ENCODE measurements around the gene HMGB2.

The HMGB2 gene

GRCh38 chr4:173334891-173335752 is 964 bp upstream of the HMGB2 start:
- DNase-seq, result peak; percentile 9 to 78 (median 12)

- DNase-seq, result peak in 4 of 5 donors; percentile 31 to 54 (median 34)
Measured at GRCh38 chr4:173333658-173334084, 487 bp downstream of the HMGB2 start.

- DNase-seq, result peak in 1 of 5 donors; percentile 33
Measured at GRCh38 chr4:173332963-173333657, 1.0 kb downstream of the HMGB2 start.

- peak in 1 of 5 donors; percentile 66 for DNase-seq
Measured at GRCh38 chr4:173332021-173332487, 2.1 kb downstream of the HMGB2 start.

GRCh38 chr4:173330590-173330989 is 3.6 kb downstream of the HMGB2 start:
- DNase-seq, result no peak

- no peak for DNase-seq
Measured at GRCh38 chr4:173328236-173328901, 5.8 kb downstream of the HMGB2 start.

- no peak for DNase-seq
Measured at GRCh38 chr4:173325007-173325736, 9.0 kb downstream of the HMGB2 start.

GRCh38 chr4:173319696-173320095 is 14.5 kb downstream of the HMGB2 start:
- DNase-seq, result no peak

- DNase-seq, result peak in 1 of 5 donors; percentile 28
Measured at GRCh38 chr4:173318648-173319211, 15.4 kb downstream of the HMGB2 start.

- DNase-seq, result no peak
Measured at GRCh38 chr4:173318240-173318639, 15.9 kb downstream of the HMGB2 start.

- DNase-seq, result no peak
Measured at GRCh38 chr4:173317004-173317403, 17.2 kb downstream of the HMGB2 start.

GRCh38 chr4:173316060-173316459 is 18.1 kb downstream of the HMGB2 start:
- no peak for DNase-seq

- no peak for DNase-seq
Measured at GRCh38 chr4:173314715-173315114, 19.4 kb downstream of the HMGB2 start.

- no peak for DNase-seq
Measured at GRCh38 chr4:173311368-173311767, 22.8 kb downstream of the HMGB2 start.

- no peak for DNase-seq
Measured at GRCh38 chr4:173307778-173308177, 26.4 kb downstream of the HMGB2 start.

- peak in 2 of 5 donors; percentile 10 to 27 for DNase-seq
Measured at GRCh38 chr4:173301518-173302201, 32.5 kb downstream of the HMGB2 start.

- no peak for DNase-seq
Measured at GRCh38 chr4:173294444-173294843, 39.7 kb downstream of the HMGB2 start.

GRCh38 chr4:173293663-173294062 is 40.5 kb downstream of the HMGB2 start:
- DNase-seq, result no peak

GRCh38 chr4:173291899-173292298 is 42.3 kb downstream of the HMGB2 start:
- DNase-seq, result no peak

GRCh38 chr4:173289353-173289727 is 44.8 kb downstream of the HMGB2 start:
- DNase-seq, result no peak

- DNase-seq, result peak in 1 of 5 donors; percentile 17
Measured at GRCh38 chr4:173288698-173289352, 45.3 kb downstream of the HMGB2 start.

Measured in T-helper 1 cell (primary cell).